IMR-90 (cell line): Measurements from ENCODE around the gene GBP3. TPM values are rescaled to one million over a fixed set of nuclear protein-coding genes. Genes with fewer than 3 reads are reported as not detected.

Source experiments
- ATAC-seq: fragments of 200-7000 bp; cut with Tn5 transposase; 2 replicates; pipeline ENCODE4 v1.9.1; 2020; ENCODE audit warnings: low read depth, mild to moderate bottlenecking, moderate library complexity
- BruUV-seq: library from RNA; stranded (reverse); fragments of 400-500 nt; replicated peaks from 2 replicates; lab custom pipeline; 2021; lab: Mats Ljungman, UMichigan
- CTCF ChIA-PET: fragments of 300-600 bp; formaldehyde crosslinking; extraction: SDS; loops from one replicate; lab custom pipeline; 2021; ENCODE audit warnings: antibody characterized with exemption; lab: Yijun Ruan, JAX
- POLR2A ChIA-PET: fragments of 300-600 bp; sonication (Branson Sonifier 250); formaldehyde crosslinking; loops from one replicate; lab custom pipeline; 2022; ENCODE audit warnings: antibody characterized with exemption; ENCODE audit not compliant: unreplicated experiment; lab: Charles Lee
- DNase-seq: peaks from one replicate; pipeline ENCODE4 v3.0.0; 2013
- H2AFZ ChIP-seq: replicated peaks from 2 replicates; pipeline ENCODE3; 2013; ENCODE audit warnings: low read length, mild to moderate bottlenecking; ENCODE audit not compliant: poor library complexity
- H2AK5ac ChIP-seq: 2 replicates; pipeline ENCODE4 v1.6.1; 2013; ENCODE audit warnings: low read depth, low read length, inconsistent platforms
- H2AK9ac ChIP-seq: replicated peaks from 2 replicates; pipeline ENCODE3; 2013; ENCODE audit warnings: mild to moderate bottlenecking, low read depth, low read length, moderate library complexity; ENCODE audit not compliant: poor library complexity
- H2BK120ac ChIP-seq: 2 replicates; pipeline ENCODE4 v1.6.1; 2013; ENCODE audit warnings: low read depth, low read length, inconsistent platforms
- H2BK15ac ChIP-seq: 3 replicates; pipeline ENCODE4 v1.6.1; 2013; ENCODE audit warnings: low read depth, low read length, inconsistent platforms
- H2BK20ac ChIP-seq: 2 replicates; pipeline ENCODE4 v1.6.1; 2013; ENCODE audit warnings: low read depth, mild to moderate bottlenecking, inconsistent platforms, low read length, moderate library complexity
- H2BK5ac ChIP-seq: 2 replicates; pipeline ENCODE4 v1.6.1; 2013; ENCODE audit warnings: mild to moderate bottlenecking, low read depth, low read length, inconsistent platforms; ENCODE audit not compliant: poor library complexity, severe bottlenecking
- H3K14ac ChIP-seq: replicated peaks from 2 replicates; pipeline ENCODE4 v1.6.1; 2013; ENCODE audit warnings: low read depth, low read length, inconsistent platforms
- H3K18ac ChIP-seq: 2 replicates; pipeline ENCODE4 v1.6.1; 2013; ENCODE audit warnings: low read depth, low read length, control low read depth
- H3K23ac ChIP-seq: 2 replicates; pipeline ENCODE4 v1.6.1; 2013; ENCODE audit warnings: low read depth, low read length, inconsistent platforms
- H3K27ac ChIP-seq: 2 replicates; pipeline ENCODE4 v1.5.1; 2013; ENCODE audit warnings: mild to moderate bottlenecking, control low read depth, low read length; ENCODE audit not compliant: insufficient read depth
- H3K27me3 ChIP-seq: 2 replicates; pipeline ENCODE4 v1.6.1; 2013; ENCODE audit warnings: low read length; ENCODE audit not compliant: control insufficient read depth, insufficient read depth
- H3K36me3 ChIP-seq: 2 replicates; pipeline ENCODE4 v1.6.1; 2013; ENCODE audit warnings: low read length, mixed read lengths; ENCODE audit not compliant: control insufficient read depth, insufficient read depth
- H3K4ac ChIP-seq: 2 replicates; pipeline ENCODE4 v1.6.1; 2013; ENCODE audit warnings: low read depth, low read length, inconsistent platforms
- H3K4me1 ChIP-seq: 2 replicates; pipeline ENCODE4 v1.6.1; 2013; ENCODE audit warnings: low read length, mixed read lengths; ENCODE audit not compliant: control insufficient read depth, insufficient read depth
- H3K4me2 ChIP-seq: 2 replicates; pipeline ENCODE4 v1.6.1; 2013; ENCODE audit warnings: low read depth, mild to moderate bottlenecking, control low read depth, low read length, moderate library complexity
- H3K4me3 ChIP-seq: 2 replicates; pipeline ENCODE4 v1.5.1; 2013; ENCODE audit warnings: low read depth, mild to moderate bottlenecking, control low read depth, low read length, moderate library complexity; ENCODE audit not compliant: insufficient read depth
- H3K56ac ChIP-seq: 2 replicates; pipeline ENCODE4 v1.6.1; 2013; ENCODE audit warnings: low read length, inconsistent platforms; ENCODE audit not compliant: insufficient read depth; ENCODE audit errors: extremely low read depth
- H3K79me1 ChIP-seq, 2 experiments: 2 replicates each; pipeline ENCODE4 v1.6.1; 2013; ENCODE audit warnings: low read length in 2 of 2, inconsistent platforms in 1 of 2, low read depth in 1 of 2
- H3K9ac ChIP-seq: 2 replicates; pipeline ENCODE4 v1.6.1; 2013; ENCODE audit warnings: low read depth, low read length, control low read depth
- H3K9me1 ChIP-seq: 2 replicates; pipeline ENCODE4 v1.6.1; 2013; ENCODE audit warnings: low read length, inconsistent platforms; ENCODE audit not compliant: insufficient read depth
- H3K9me3 ChIP-seq: 2 replicates; pipeline ENCODE4 v1.6.1; 2013; ENCODE audit warnings: low read length; ENCODE audit not compliant: control insufficient read depth, insufficient read depth
- H4K20me1 ChIP-seq: 2 replicates; pipeline ENCODE4 v1.6.1; 2013; ENCODE audit warnings: low read length, inconsistent platforms; ENCODE audit not compliant: insufficient read depth
- H4K5ac ChIP-seq: 2 replicates; pipeline ENCODE4 v1.6.1; 2013; ENCODE audit warnings: mild to moderate bottlenecking, low read depth, low read length, control low read depth
- H4K8ac ChIP-seq, 2 experiments: 2 replicates each; pipeline ENCODE4 v1.6.1; 2013; ENCODE audit warnings: low read depth in 2 of 2, low read length in 2 of 2, control low read depth in 1 of 2, inconsistent platforms in 1 of 2
- H4K91ac ChIP-seq: 2 replicates; pipeline ENCODE4 v1.6.1; 2013; ENCODE audit warnings: low read depth, low read length, inconsistent platforms; ENCODE audit not compliant: insufficient read depth
- BHLHE40 ChIP-seq: fragments of 150-350 bp; IDR thresholded peaks from 2 replicates; pipeline ENCODE4 v1.6.1; 2016; ENCODE audit warnings: mild to moderate bottlenecking, low read depth, low read length
- CEBPB ChIP-seq: IDR thresholded peaks from 2 replicates; pipeline ENCODE4 v1.6.1; 2012; ENCODE audit warnings: low read depth, low read length, improper control_type of control experiment
- CHD1 ChIP-seq: IDR thresholded peaks from 2 replicates; pipeline ENCODE4 v1.6.1; 2012; ENCODE audit warnings: low read depth, low read length, improper control_type of control experiment
- CTCF ChIP-seq: conservative IDR thresholded peaks from 2 replicates; pipeline ENCODE4 v1.5.1; 2012; ENCODE audit warnings: mild to moderate bottlenecking, low read depth, low read length, improper control_type of control experiment
- ELK1 ChIP-seq: fragments of 150-350 bp; IDR thresholded peaks from 2 replicates; pipeline ENCODE4 v1.6.1; 2016; ENCODE audit warnings: low read depth, mild to moderate bottlenecking, low read length, moderate library complexity, borderline replicate concordance
- FOS ChIP-seq: fragments of 150-350 bp; IDR thresholded peaks from 2 replicates; pipeline ENCODE4 v1.6.1; 2016; ENCODE audit warnings: low read depth, low read length
- MAFK ChIP-seq: IDR thresholded peaks from 2 replicates; pipeline ENCODE4 v1.6.1; 2012; ENCODE audit warnings: low read depth, low read length, improper control_type of control experiment
- MAZ ChIP-seq: IDR thresholded peaks from 2 replicates; pipeline ENCODE4 v1.6.1; 2012; ENCODE audit warnings: low read depth, mild to moderate bottlenecking, low read length, improper control_type of control experiment, moderate library complexity, borderline replicate concordance
- MXI1 ChIP-seq: IDR thresholded peaks from 2 replicates; pipeline ENCODE4 v1.6.1; 2012; ENCODE audit warnings: low read depth, mild to moderate bottlenecking, low read length, moderate library complexity, borderline replicate concordance
- NFE2L2 ChIP-seq: fragments of 150-350 bp; IDR thresholded peaks from 2 replicates; pipeline ENCODE4 v1.6.1; 2016; ENCODE audit warnings: low read depth, mild to moderate bottlenecking, low read length
- POLR2A ChIP-seq: IDR thresholded peaks from 2 replicates; pipeline ENCODE4 v1.6.1; 2012; ENCODE audit warnings: mild to moderate bottlenecking, low read depth, low read length
- RAD21 ChIP-seq: IDR thresholded peaks from 2 replicates; pipeline ENCODE4 v1.6.1; 2012; ENCODE audit warnings: low read length, improper control_type of control experiment
- RCOR1 ChIP-seq: IDR thresholded peaks from 2 replicates; pipeline ENCODE4 v1.6.1; 2012; ENCODE audit warnings: mild to moderate bottlenecking, low read length, improper control_type of control experiment; ENCODE audit not compliant: insufficient replicate concordance
- RFX5 ChIP-seq: IDR thresholded peaks from 2 replicates; pipeline ENCODE4 v1.8.0; 2012; ENCODE audit warnings: low read depth, mild to moderate bottlenecking, low read length, moderate library complexity
- SMC3 ChIP-seq: fragments of 150-350 bp; IDR thresholded peaks from 2 replicates; pipeline ENCODE4 v1.6.1; 2016; ENCODE audit warnings: low read depth, mild to moderate bottlenecking, antibody characterized with exemption, low read length, moderate library complexity
- WGBS, 2 experiments: methylation state at CpG; one replicate each; pipeline versions ENCODE4 v1.1.5 to v1.1.7; 2013; ENCODE audit warnings: missing lambda C conversion rate in 2 of 2; ENCODE audit not compliant: insufficient read length in 1 of 2; ENCODE audit errors: extremely low coverage in 2 of 2; 5-methylcytosine and 5-hydroxymethylcytosine counted together
- dilution Hi-C: fragments of 300-500 bp; cut with HindIII; formaldehyde crosslinking; loops from one replicate; pipeline ENCODE4 v1.14.3; 2018; ENCODE audit warnings: low sequenced_read_pairs; ENCODE audit not compliant: unreplicated experiment
- in situ Hi-C: fragments of 300-500 bp; cut with MboI; formaldehyde crosslinking; loops from 3 replicates; pipeline ENCODE4 v1.14.3; 2019; ENCODE audit warnings: low sequenced_read_pairs, inconsistent platforms, mixed read lengths
- intact Hi-C: fragments of 100-400 bp; cut with micrococcal nuclease; formaldehyde crosslinking; loops from 2 replicates; pipeline ENCODE4 v1.10.0; 2022
- polyA plus RNA-seq, 3 experiments: library from polyadenylated mRNA; depleted of rRNA; stranded (reverse); fragments of >200 nt; gene quantifications; 2 replicates each; pipeline ENCODE4 v1.2.3, GENCODE V29; 2012; ENCODE audit warnings: low replicate concordance in 1 of 3
- total RNA-seq: library from RNA; depleted of rRNA; stranded (reverse); fragments of >200 nt; gene quantifications from 2 replicates; pipeline ENCODE4 v1.2.3, GENCODE V29; 2012
- TF ChIP-seq, protein P1 (sequence below): fragments of 150-350 bp; IDR thresholded peaks from 2 replicates; pipeline ENCODE4 v1.6.1; 2017; ENCODE audit warnings: mild to moderate bottlenecking, antibody characterized with exemption, low read length, low read depth

Gene GBP3
- total and polyA plus RNA-seq, 2 of the 4 experiments (the other 2 are of a cell fraction) = 21.9 to 50.0 TPM

DNA sequence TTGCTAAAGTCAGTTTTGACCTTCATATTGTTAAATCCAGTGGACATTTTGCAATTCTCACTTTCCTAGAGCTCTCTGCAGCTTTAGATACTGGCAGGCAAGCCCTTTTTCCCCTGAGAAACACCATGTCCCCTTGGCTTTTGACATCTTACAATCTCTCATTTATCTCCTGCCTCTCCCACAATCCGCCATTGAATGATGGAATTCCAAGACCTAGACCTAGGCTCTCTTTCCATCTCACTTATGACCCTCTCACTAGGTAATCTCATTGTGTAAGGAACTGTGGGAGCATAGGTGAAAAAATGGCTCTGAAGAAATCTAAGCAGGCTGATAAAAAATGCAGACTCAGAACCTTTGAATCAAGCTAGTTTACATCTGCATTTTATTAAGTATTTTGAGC is 32.2 kb downstream of the GBP3 start:
- H2AFZ ChIP-seq = no peak overlapping the region
- no peak overlapping the region for H3K9ac ChIP-seq
- no peak overlapping the region for H4K91ac ChIP-seq
- no peak overlapping the region for H3K14ac ChIP-seq
- dilution Hi-C loops (no loop called here), in situ Hi-C loops (no loop called here), intact Hi-C loops (no loop called here)
- TF ChIP-seq MXI1 = no peak
- TF ChIP-seq RFX5 = no peak
- TF ChIP-seq MAFK = no peak
- TF ChIP-seq POLR2A = no peak
- no peak for TF ChIP-seq RCOR1
- no peak for TF ChIP-seq CTCF
- TF ChIP-seq, protein P1, sequence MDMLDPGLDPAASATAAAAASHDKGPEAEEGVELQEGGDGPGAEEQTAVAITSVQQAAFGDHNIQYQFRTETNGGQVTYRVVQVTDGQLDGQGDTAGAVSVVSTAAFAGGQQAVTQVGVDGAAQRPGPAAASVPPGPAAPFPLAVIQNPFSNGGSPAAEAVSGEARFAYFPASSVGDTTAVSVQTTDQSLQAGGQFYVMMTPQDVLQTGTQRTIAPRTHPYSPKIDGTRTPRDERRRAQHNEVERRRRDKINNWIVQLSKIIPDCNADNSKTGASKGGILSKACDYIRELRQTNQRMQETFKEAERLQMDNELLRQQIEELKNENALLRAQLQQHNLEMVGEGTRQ = no peak
- no peak for TF ChIP-seq MAZ
- TF ChIP-seq ELK1 = no peak
- no peak for TF ChIP-seq RAD21
- no peak for TF ChIP-seq CHD1
- no peak for TF ChIP-seq FOS
- TF ChIP-seq NFE2L2 = no peak
- no peak for TF ChIP-seq BHLHE40
- no peak for TF ChIP-seq SMC3
- TF ChIP-seq CEBPB = no peak
- no peak overlapping the region for H3K4ac ChIP-seq
- no peak overlapping the region for H3K27ac ChIP-seq
- no peak overlapping the region for H2BK15ac ChIP-seq
- no peak overlapping the region for H3K18ac ChIP-seq
- H3K4me1 ChIP-seq = peaks cover 3% of the 10 kb centered on the region; the same call in 1 of the 2 replicates
- no peaks in the 10 kb centered on the region for H3K9me1 ChIP-seq
- H3K4me3 ChIP-seq = no peak overlapping the region
- no peak overlapping the region for H3K23ac ChIP-seq
- H4K5ac ChIP-seq = no peak overlapping the region
- H4K8ac ChIP-seq = no peak overlapping the region
- no peak overlapping the region for H2BK20ac ChIP-seq
- H2BK120ac ChIP-seq = no peak overlapping the region
- no peak overlapping the region for H2AK9ac ChIP-seq
- no CpG with 5 or more reads among the region's 1 CpG for WGBS, 2 experiments
- no peaks in the 10 kb centered on the region for H4K20me1 ChIP-seq
- ChIA-PET POLR2A (no interaction called here), CTCF (no interaction called here)
- H3K36me3 ChIP-seq = peaks cover 3% of the 10 kb centered on the region; the same call in 1 of the 2 replicates
- H2AK5ac ChIP-seq = no peak overlapping the region
- no peak overlapping the region for H2BK5ac ChIP-seq
- H3K4me2 ChIP-seq = no peak overlapping the region
- no peaks in the 10 kb centered on the region for H3K9me3 ChIP-seq
- H3K56ac ChIP-seq = no peak overlapping the region
- ATAC-seq = no peak
- peaks cover 26 to 38% of the 10 kb centered on the region in 2 experiments for H3K79me1 ChIP-seq
- H3K27me3 ChIP-seq = no peaks in the 10 kb centered on the region
- no peak for DNase-seq
- BruUV-seq = no TSS peak
